SKM-1 treated with dmso at 0.1 percent for 144 hours (cell line): ENCODE measurements around the gene SMARCC1.

ENCODE experiments used
- DNase-seq: peaks from one replicate; lab custom pipeline; 2025; ENCODE audit not compliant: unreplicated experiment; lab: John Stamatoyannopoulos, UW

Gene SMARCC1

GRCh38 chr3:47705391-47705790 lies 76.3 kb downstream of the SMARCC1 start:
- DNase-seq: no peak

GRCh38 chr3:47704237-47704612 lies 77.5 kb downstream of the SMARCC1 start:
- no peak for DNase-seq

- no peak for DNase-seq
Observed at GRCh38 chr3:47701388-47701787, 80.3 kb downstream of the SMARCC1 start.

- no peak for DNase-seq
Observed at GRCh38 chr3:47692158-47692557, 89.5 kb downstream of the SMARCC1 start.

GRCh38 chr3:47688488-47688887 lies 93.2 kb downstream of the SMARCC1 start:
- no peak for DNase-seq

GRCh38 chr3:47685037-47685436 lies 96.7 kb downstream of the SMARCC1 start:
- no peak for DNase-seq

- DNase-seq: no peak
Observed at GRCh38 chr3:47681016-47681415, 100.7 kb downstream of the SMARCC1 start.

- DNase-seq: no peak
Observed at GRCh38 chr3:47678446-47679338, 103.0 kb downstream of the SMARCC1 start.

GRCh38 chr3:47669026-47669749 lies 112.5 kb downstream of the SMARCC1 start:
- DNase-seq: no peak

GRCh38 chr3:47666118-47666517 lies 115.6 kb downstream of the SMARCC1 start:
- DNase-seq: no peak

GRCh38 chr3:47664519-47664918 lies 117.2 kb downstream of the SMARCC1 start:
- DNase-seq: no peak

GRCh38 chr3:47663630-47664240 lies 118.0 kb downstream of the SMARCC1 start:
- DNase-seq: no peak

- no peak for DNase-seq
Observed at GRCh38 chr3:47661121-47661752, 120.5 kb downstream of the SMARCC1 start.

GRCh38 chr3:47658444-47658843 lies 123.2 kb downstream of the SMARCC1 start:
- no peak for DNase-seq

- no peak for DNase-seq
Observed at GRCh38 chr3:47652142-47652541, 129.6 kb downstream of the SMARCC1 start.

GRCh38 chr3:47650294-47650693 lies 131.4 kb downstream of the SMARCC1 start:
- DNase-seq: no peak

- no peak for DNase-seq
Observed at GRCh38 chr3:47647550-47647949, 134.1 kb downstream of the SMARCC1 start.

- no peak for DNase-seq
Observed at GRCh38 chr3:47646362-47646761, 135.3 kb downstream of the SMARCC1 start.

- no peak for DNase-seq
Observed at GRCh38 chr3:47645551-47645950, 136.1 kb downstream of the SMARCC1 start.

- DNase-seq: no peak
Observed at GRCh38 chr3:47643092-47643491, 138.6 kb downstream of the SMARCC1 start.

- no peak for DNase-seq
Observed at GRCh38 chr3:47641739-47642138, 140.0 kb downstream of the SMARCC1 start.
